GM23338 (cell line): ENCODE measurements around the gene FXYD7. TPM values are rescaled to one million over a fixed set of nuclear protein-coding genes. Genes with fewer than 3 reads are reported as not detected.
A peak's percentile ranks its signal among the peaks of the same experiment; 100 is the strongest.
"Not testable (repeated sequence)": the region's sequence is repeated elsewhere in the genome, so short reads cannot be mapped to it uniquely, and the experiment has no call there.

Experiments
- ATAC-seq: fragments of 200-7000 bp; cut with Tn5 transposase; 3 replicates; pipeline ENCODE4 v1.9.1; 2020
- DNase-seq: peaks from one replicate; pipeline ENCODE4 v3.0.0-alpha.2; 2015; ENCODE audit warnings: low spot score
- H2AFZ ChIP-seq: fragments of 200-600 bp; sonication (generic); 2 replicates; pipeline ENCODE4 v1.8.0; 2016; ENCODE audit warnings: antibody characterized with exemption, mild to moderate bottlenecking, moderate library complexity
- H3F3A ChIP-seq: fragments of 200-600 bp; sonication (generic); replicated peaks from 2 replicates; pipeline ENCODE4 v1.8.0; 2017; ENCODE audit warnings: antibody characterized with exemption, mixed run types, low read depth
- H3K27ac ChIP-seq: fragments of 200-600 bp; sonication (generic); 2 replicates; pipeline ENCODE4 v1.6.1; 2016; ENCODE audit warnings: low read depth
- H3K27me3 ChIP-seq: fragments of 200-600 bp; sonication (generic); 2 replicates; pipeline ENCODE4 v1.8.0; 2016; ENCODE audit warnings: mild to moderate bottlenecking, mixed run types, moderate library complexity; ENCODE audit not compliant: insufficient read depth
- H3K36me3 ChIP-seq: fragments of 200-600 bp; sonication (generic); 2 replicates; pipeline ENCODE4 v1.8.0; 2016; ENCODE audit warnings: mild to moderate bottlenecking; ENCODE audit not compliant: insufficient read depth
- H3K4me1 ChIP-seq: fragments of 200-600 bp; sonication (generic); 2 replicates; pipeline ENCODE4 v1.8.0; 2016; ENCODE audit warnings: mild to moderate bottlenecking, moderate library complexity; ENCODE audit not compliant: insufficient read depth
- H3K4me2 ChIP-seq: fragments of 200-600 bp; sonication (generic); 2 replicates; pipeline ENCODE4 v1.7.1; 2017; ENCODE audit warnings: mixed run types
- H3K4me3 ChIP-seq: fragments of 200-600 bp; sonication (generic); 2 replicates; pipeline ENCODE4 v1.6.1; 2016; ENCODE audit warnings: mixed run types
- H3K79me2 ChIP-seq: fragments of 200-600 bp; sonication (generic); replicated peaks from 2 replicates; pipeline ENCODE4 v1.8.0; 2017; ENCODE audit warnings: mild to moderate bottlenecking; ENCODE audit not compliant: insufficient read depth
- H3K9me2 ChIP-seq: fragments of 200-600 bp; sonication (generic); 2 replicates; pipeline ENCODE4 v1.8.0; 2017; ENCODE audit not compliant: insufficient read depth
- H4K20me1 ChIP-seq: fragments of 200-600 bp; sonication (generic); replicated peaks from 2 replicates; pipeline ENCODE4 v1.8.0; 2017; ENCODE audit warnings: mild to moderate bottlenecking; ENCODE audit not compliant: insufficient read depth
- H3K27ac Mint-ChIP-seq: 2 replicates; pipeline ENCODE4 v1.8.0; 2020; ENCODE audit warnings: inconsistent platforms, mild to moderate bottlenecking, moderate library complexity, mixed read lengths
- H3K27me3 Mint-ChIP-seq: 3 replicates; pipeline ENCODE4 v1.8.0; 2022; ENCODE audit warnings: low read depth, mild to moderate bottlenecking, moderate library complexity, mixed read lengths, inconsistent platforms; ENCODE audit not compliant: insufficient read depth, poor library complexity
- H3K36me3 Mint-ChIP-seq: 3 replicates; pipeline ENCODE4 v1.8.0; 2021; ENCODE audit warnings: low read depth, mild to moderate bottlenecking, inconsistent platforms, moderate library complexity, mixed read lengths
- H3K4me1 Mint-ChIP-seq: 3 replicates; pipeline ENCODE4 v1.8.0; 2020; ENCODE audit warnings: mild to moderate bottlenecking, inconsistent platforms, mixed read lengths
- H3K4me3 Mint-ChIP-seq: 3 replicates; pipeline ENCODE4 v1.8.0; 2021; ENCODE audit warnings: moderate library complexity, mild to moderate bottlenecking, inconsistent platforms, mixed read lengths
- H3K9me3 Mint-ChIP-seq: 3 replicates; pipeline ENCODE4 v1.8.0; 2020; ENCODE audit warnings: moderate library complexity, mild to moderate bottlenecking, inconsistent platforms, mixed read lengths
- EZH2phosphoT487 ChIP-seq: fragments of 200-600 bp; sonication (generic); IDR thresholded peaks from one replicate; pipeline ENCODE4 v1.8.1; 2018; ENCODE audit warnings: antibody characterized with exemption; ENCODE audit not compliant: unreplicated experiment
- polyA plus RNA-seq: library from polyadenylated mRNA; unstranded; fragments of >200 nt; fragmentation: Nextera tagmentation; extraction: Ambion mirVana; gene quantifications from 2 replicates; pipeline ENCODE4 v1.2.1, GENCODE V29; 2016
- total RNA-seq: library from RNA; depleted of rRNA; stranded (reverse); fragments of >200 nt; shearing (Covaris generic); gene quantifications from 2 replicates; pipeline ENCODE4 v1.2.3, GENCODE V29; 2014
- TF ChIP-seq, protein P1 (sequence below): IDR thresholded peaks from 2 replicates; pipeline ENCODE4 v1.6.1; 2016; ENCODE audit warnings: antibody characterized with exemption

Gene FXYD7
- total and polyA plus RNA-seq, 2 experiments from 2014 or later, result 9.6 to 44.0 TPM

DNA sequence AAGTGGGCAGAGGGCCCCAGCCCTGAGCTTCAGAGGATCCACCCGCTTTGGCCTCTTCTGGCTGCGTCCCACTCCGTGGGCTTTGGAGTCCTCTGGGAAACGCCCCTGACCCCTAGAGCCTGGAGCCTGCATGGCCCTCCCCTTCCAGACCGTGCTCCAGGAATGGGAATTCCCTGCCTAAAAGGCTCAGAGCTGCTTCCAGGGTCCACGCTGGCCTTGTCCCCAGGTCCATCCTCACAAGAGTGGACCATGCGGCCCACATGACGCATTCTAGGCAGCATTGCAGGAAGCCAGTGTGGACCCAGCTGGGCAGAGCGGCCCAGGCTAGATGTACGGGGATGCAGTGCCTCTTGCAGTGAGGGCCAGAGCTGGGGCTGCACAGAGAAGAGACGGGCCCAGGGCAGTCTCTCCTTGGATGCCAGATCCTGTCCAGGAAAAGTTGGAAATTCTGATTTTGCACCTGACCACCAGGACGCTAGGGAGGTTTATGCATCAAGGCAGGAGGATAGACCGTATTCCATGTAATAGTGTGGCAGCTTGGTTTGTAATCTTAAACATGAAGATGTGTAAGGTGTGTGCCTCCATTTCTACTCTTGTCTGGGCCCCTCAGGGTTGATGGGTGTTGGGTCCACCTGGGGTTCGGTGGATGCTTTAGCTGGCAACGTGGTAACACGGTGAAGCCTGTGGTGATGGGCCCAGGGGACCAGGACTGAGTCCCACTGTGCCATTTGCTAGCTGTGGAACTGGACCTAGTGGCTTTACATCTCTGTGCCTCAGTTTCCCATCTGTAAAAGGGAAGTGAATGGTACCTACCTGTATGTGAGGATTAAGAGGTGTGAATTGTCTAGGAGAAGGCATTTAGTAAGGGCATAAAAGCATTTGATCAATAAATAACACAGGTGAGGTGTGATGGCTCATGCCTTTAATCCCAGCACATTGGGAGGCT lies 42.2 kb upstream of the FXYD7 start:
- Mint-ChIP-seq H3K27me3 (peaks cover 12% of the 10 kb centered on the region), H3K36me3 (no peaks in the 10 kb centered on the region), H3K9me3 (no peaks in the 10 kb centered on the region; the same call in 2 of the 3 replicates), H3K4me1 (peaks cover 4% of the 10 kb centered on the region; the same call in 2 of the 3 replicates), H3K27ac (no peak overlapping the region), H3K4me3 (no peak overlapping the region)
- Histone ChIP-seq H3K79me2 (no peaks in the 10 kb centered on the region), H3K36me3 (no peaks in the 10 kb centered on the region), H3K9me2 (no peaks in the 10 kb centered on the region), H3K27ac (no peak overlapping the region), H3K4me1 (no peaks in the 10 kb centered on the region; the same call in 1 of the 2 replicates), H3F3A (0 out of 2 replicates have a peak, but pooled peaks cover 3% of the 10 kb centered on the region), H3K4me3 (no peak overlapping the region), H2AFZ (no peak overlapping the region), H3K4me2 (no peak overlapping the region), H3K27me3 (no peaks in the 10 kb centered on the region), H4K20me1 (no peaks in the 10 kb centered on the region)
- no peak for TF ChIP-seq EZH2phosphoT487
- ATAC-seq (peak; percentile 20; the same call in 1 of the 3 replicates), DNase-seq (peak; percentile 35)

DNA sequence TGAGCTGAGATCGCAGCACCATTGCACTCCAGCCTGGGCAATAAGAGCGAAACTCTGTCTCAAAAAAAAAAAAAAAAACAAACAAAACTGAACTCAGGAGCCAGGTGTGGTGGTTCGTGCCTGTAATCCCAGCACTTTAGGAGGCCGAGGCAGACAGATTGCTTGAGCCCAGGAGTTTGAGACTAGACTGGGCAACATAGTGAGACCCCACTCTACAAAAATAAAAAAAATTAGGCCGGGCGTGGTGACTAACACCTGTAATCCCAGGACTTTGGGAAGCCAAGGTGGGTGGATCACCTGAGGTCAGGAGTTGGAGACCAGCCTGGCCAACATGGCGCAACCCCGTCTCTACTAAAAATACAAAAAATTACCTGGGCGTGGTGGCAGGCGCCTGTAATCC lies 41.1 kb upstream of the FXYD7 start:
- H2AFZ ChIP-seq, H3F3A ChIP-seq, DNase-seq, H3K27ac Mint-ChIP-seq, H3K4me3 Mint-ChIP-seq, H3K4me1 Mint-ChIP-seq, H4K20me1 ChIP-seq, H3K36me3 Mint-ChIP-seq, H3K4me3 ChIP-seq, H3K27ac ChIP-seq, ATAC-seq, H3K36me3 ChIP-seq, H3K79me2 ChIP-seq, H3K9me3 Mint-ChIP-seq, H3K27me3 ChIP-seq, H3K4me1 ChIP-seq, H3K9me2 ChIP-seq, H3K4me2 ChIP-seq: not testable (repeated sequence)
- peaks cover 12% of the 10 kb centered on the region for H3K27me3 Mint-ChIP-seq

GRCh38 chr19:35103614-35104013 lies 39.4 kb upstream of the FXYD7 start:
- not testable (repeated sequence) for H3K27ac ChIP-seq, H3K79me2 ChIP-seq, H3K4me3 Mint-ChIP-seq, H3K36me3 ChIP-seq, H3K27me3 ChIP-seq, ATAC-seq, H3K9me3 Mint-ChIP-seq, H3K4me1 ChIP-seq, H2AFZ ChIP-seq, H3K27ac Mint-ChIP-seq, DNase-seq, H3K4me1 Mint-ChIP-seq, H3K4me3 ChIP-seq, H3F3A ChIP-seq, H4K20me1 ChIP-seq, H3K4me2 ChIP-seq, H3K9me2 ChIP-seq
- peaks cover 16% of the 10 kb centered on the region for H3K27me3 Mint-ChIP-seq
- peaks cover 11% of the 10 kb centered on the region; the same call in 1 of the 3 replicates for H3K36me3 Mint-ChIP-seq

GRCh38 chr19:35104361-35104760 lies 38.7 kb upstream of the FXYD7 start:
- peaks cover 3% of the 10 kb centered on the region; the same call in 1 of the 3 replicates for H3K4me1 Mint-ChIP-seq
- Histone ChIP-seq H3K79me2 (no peaks in the 10 kb centered on the region), H3K9me2 (no peaks in the 10 kb centered on the region), H3K36me3 (no peaks in the 10 kb centered on the region), H3K27me3 (no peaks in the 10 kb centered on the region), H3K4me2 (no peak overlapping the region), H3F3A (no peaks in the 10 kb centered on the region), H3K4me1 (no peaks in the 10 kb centered on the region), H3K4me3 (no peak overlapping the region), H2AFZ (no peak overlapping the region), H3K27ac (no peak overlapping the region), H4K20me1 (no peaks in the 10 kb centered on the region)
- no peaks in the 10 kb centered on the region; the same call in 1 of the 3 replicates for H3K9me3 Mint-ChIP-seq
- no peak overlapping the region for H3K27ac Mint-ChIP-seq
- H3K27me3 Mint-ChIP-seq, result peaks cover 17% of the 10 kb centered on the region
- TF ChIP-seq, protein P1, sequence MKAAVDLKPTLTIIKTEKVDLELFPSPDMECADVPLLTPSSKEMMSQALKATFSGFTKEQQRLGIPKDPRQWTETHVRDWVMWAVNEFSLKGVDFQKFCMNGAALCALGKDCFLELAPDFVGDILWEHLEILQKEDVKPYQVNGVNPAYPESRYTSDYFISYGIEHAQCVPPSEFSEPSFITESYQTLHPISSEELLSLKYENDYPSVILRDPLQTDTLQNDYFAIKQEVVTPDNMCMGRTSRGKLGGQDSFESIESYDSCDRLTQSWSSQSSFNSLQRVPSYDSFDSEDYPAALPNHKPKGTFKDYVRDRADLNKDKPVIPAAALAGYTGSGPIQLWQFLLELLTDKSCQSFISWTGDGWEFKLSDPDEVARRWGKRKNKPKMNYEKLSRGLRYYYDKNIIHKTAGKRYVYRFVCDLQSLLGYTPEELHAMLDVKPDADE, result no peak
- no peak for TF ChIP-seq EZH2phosphoT487
- H3K4me3 Mint-ChIP-seq, result no peak overlapping the region
- ATAC-seq (no peak), DNase-seq (no peak)
- peaks cover 11% of the 10 kb centered on the region; the same call in 1 of the 3 replicates for H3K36me3 Mint-ChIP-seq
